HG03469 (cell line): ENCODE results near the gene VLDLR.

Source experiments
- ATAC-seq: cut with Tn5 transposase; IDR thresholded peaks from one replicate; pipeline ENCODE4 v1.9.1; 2021; ENCODE audit warnings: mild to moderate bottlenecking, moderate library complexity, moderate number of reproducible peaks; ENCODE audit not compliant: unreplicated experiment

The VLDLR gene

DNA sequence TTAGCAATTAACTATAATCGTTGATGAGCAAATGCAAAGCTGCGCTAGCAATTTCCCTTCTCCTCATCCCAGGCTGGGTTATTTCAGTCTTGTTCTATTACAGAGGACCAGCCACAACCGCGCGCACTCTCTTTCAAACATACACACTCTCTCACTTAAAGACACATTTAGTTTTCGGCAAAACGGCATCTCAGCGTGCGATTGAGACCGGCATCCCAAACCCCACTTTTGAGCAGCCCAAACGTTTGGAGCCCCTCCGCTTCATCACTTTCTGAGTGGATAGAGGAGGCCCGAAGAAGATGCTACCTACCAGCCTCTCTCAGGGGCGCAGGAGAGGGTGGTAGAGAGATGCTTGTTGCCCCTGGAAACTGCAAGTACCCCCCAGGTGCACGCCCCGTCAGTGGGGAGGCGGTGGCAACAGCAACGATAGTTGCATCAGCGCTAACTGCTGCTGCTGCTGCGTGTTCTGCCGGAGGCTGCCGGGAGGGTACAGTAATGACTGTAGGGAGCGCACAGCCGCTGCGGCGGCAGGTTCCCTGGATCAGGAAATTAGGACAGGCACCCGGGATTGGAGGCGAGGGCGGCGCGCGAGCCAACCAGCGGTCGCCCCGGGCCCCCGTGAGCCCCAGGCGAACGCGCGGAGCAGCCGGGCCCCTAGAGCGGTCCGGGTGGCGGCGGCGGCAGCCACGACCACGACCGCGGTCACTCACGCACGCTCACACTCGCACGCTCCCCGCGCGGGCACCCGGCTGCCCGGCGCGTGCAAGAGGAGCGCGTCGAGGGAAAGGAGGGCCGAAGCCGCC is 467 bp upstream of the VLDLR start:
- ATAC-seq, result peak; percentile 32

DNA sequence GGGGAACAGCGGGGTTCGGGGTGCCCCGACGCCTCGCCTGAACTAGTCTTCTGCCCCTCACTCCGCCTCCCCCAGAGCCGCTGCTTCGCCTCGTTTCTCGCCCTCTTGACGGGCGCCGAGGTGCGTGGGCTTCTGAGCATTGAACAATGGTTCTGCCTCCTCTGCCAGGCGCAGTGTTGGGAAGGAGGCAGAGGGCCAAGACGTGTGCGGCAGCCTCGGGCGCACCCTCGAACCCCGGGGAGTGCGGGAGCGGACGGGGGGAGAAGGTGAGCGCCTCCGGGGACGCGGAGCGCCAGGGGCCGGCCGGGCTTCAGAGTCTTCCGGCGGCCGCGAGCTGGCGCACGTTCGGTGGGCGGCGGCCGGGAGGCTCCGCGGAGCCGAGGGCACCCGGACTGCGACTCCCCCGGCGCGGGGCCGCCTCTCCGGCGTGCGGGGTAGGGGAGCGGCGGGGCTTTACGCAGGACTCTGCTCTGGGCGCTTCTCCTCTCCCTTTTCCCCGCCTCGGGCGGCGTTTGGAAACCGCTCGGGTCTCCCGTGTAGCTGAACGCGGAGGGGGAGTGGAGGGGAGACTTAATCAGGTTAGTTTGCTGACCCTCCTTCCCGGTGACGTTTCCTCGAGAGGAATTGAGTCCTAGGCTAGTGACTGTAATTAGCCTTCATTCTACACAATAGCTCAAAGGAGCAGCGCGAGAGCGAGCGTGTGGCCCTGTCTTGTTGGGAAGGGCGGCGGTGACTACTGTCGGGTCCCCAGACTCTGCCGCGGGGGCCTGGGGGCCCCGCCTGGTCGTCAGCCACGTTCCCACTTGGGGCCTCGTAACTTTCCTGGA is 1.1 kb downstream of the VLDLR start:
- no peak for ATAC-seq

DNA sequence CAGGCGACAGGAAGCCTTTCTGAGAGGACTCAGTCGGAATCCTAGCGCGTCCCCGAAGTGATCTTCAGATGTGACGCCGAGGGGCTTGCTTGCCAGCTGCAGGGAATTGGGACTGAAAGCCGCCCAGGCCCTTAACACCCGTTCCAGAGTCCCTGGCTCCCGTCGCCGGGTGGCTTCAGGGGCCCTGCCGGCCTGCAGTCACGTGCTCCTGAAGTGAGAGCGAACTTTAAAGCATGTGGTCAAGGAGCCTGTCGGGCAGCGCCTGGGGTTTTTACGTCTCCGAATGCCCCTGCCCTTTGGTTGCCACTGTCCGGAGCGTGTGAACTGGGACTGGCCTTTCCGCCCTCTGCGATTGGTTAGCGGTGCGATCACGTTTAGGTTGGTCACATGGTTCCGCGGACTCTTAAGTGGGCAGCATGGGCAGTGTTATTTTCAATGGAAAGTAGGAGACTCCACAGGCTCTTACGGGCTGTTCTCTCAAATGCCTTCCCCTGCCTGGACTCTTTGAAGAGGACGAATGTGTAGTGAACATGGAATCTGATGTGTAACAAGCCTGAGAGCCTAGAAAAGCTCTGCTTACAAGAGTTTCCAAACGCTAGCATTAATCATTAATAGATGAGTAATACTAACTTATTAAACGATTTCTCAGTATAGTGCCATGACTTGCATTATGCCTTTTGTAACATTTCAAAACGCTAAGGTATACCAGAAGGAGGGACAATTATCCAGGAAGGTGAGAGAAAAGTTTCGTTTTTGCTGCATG is 1.9 kb downstream of the VLDLR start:
- ATAC-seq, result no peak

DNA sequence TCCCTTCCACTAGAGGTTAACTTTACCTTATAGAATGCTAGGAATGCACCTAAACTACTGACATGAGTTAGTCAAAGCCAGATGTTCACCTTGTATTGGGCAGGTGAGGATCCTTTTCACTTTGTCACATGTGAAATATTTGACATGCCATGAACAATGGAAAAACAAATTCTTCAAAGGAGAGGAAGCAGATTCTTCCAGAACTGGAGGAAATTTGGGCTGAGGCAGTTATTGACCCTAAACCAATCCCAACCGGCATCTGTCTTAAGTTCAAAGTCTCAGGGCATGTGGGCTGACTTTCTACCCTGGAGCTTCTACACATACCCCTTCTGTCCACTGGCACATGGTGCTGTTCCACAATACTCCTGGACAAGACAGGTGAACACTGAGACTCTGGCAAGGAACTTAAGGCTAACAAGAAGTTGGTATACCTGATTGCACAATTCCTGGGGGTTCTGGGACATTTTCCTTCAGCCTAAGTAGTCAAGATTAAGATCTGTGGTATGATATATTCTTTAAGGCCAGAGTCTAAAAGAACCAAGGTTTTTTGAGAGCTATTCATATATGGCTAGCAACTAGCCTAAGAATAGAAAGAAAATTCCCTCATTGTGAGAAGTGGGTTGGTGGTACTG is 2.6 kb downstream of the VLDLR start:
- no peak for ATAC-seq

DNA sequence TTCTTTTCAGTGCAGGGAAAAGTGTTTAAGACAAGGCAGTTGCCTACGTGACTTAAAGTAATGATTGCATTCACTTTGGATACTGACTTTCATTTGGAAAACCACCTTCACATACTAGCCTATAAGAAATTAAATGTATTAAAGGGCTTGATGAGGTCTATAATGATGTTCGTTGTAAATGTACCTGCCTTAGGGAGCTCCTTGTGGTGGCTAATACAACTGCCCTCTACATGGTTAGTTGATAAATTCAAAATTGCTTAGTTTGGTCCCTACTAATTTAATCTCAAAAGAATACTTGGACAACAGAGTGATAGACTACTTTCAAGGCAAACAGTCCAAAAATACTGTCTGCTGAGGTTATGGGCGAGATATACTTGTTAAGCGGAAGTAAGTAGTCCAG is 3.8 kb downstream of the VLDLR start:
- ATAC-seq, result no peak

DNA sequence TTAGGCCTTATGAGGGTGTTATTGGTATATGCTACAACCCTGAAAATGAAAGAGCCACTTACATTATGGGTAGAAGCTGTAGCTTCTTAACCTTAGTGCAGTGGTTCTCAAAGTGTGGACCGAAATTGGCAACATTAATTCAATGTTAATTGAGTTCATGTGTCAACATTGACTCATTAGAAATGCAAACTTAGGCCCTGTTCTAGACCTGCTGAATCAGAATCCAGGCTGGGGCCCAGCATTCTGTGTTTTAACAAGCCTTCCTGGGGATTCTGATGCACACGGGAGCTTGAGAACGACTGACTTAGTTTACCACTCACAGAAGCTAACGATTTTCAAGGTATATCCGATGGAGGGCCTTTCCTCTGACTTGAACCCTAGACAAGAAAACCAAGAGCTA is 7.3 kb downstream of the VLDLR start:
- no peak for ATAC-seq

DNA sequence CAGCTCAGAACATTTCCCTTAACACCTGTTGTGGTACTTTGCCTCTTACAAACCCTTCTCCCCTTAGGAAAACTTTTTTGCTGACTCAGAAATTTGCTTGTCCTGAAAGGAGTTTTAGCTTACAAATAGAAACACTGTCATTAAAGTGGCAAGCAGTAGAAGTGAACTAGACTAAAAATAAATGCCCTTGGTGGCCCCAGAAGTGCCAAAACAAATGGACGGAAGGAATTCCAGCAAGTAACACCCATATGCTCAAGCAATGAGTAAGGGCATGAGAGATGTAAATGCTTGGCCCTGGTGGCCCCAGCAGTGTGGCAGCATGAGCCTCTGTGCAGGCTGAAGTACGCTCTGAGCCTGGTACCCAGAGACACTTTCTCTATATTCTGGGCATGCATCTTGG is 8.6 kb downstream of the VLDLR start:
- no peak for ATAC-seq

DNA sequence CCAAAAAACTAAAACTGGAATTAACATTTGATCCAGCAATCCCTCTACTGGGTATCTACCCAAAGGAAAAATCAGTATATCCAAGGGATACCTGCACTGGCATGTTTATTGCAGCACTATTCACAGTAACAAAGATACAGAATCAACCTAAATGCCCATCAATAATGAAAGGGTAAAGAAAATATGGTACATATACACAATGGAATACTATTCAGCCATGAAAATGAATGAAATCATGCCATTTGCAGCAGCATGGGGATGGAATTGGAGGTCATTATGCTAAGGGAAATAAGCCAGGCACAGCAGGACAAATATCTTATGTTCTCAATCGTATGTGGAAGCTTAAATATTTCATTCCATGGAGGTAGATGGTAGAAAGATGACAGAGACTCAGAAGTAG is 9.7 kb downstream of the VLDLR start:
- ATAC-seq, result no peak

DNA sequence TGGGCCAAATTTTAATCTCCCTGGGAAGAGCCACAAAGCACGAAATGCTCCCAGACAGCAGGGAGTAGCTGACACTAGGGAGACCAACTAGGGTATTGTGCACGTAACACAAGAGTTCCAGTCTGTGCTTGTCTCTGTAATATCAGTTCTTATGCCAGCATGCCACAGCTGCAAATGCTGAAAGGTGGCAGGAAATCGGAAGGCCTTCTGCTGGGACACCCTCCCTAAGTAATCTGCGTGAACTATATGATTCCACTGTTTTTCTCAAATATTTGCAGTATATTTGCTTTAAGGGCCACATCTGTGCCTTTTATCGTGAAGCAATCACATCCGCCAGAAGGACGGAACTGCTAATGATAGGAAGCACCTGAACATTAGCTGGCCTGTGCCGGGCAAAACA is 12.6 kb downstream of the VLDLR start:
- ATAC-seq, result no peak

DNA sequence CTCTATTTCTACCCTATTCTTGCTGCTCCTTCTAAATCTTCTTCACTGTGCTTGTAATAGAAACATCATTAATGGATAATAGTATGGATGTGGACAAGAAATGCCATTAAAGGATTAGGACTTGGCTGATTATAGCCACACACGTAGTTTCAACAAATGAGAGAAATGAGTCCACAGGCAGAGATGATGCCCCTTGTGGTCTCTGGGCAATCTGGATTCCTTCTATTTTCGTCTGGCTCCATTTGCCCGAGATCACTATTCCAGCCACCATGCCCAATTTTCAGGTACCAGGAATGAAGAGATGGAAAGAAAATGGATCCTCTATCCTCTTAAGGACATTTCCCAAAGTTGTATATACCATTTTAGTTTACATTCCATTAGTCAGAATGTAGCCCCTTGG is 13.2 kb downstream of the VLDLR start:
- ATAC-seq, result no peak

DNA sequence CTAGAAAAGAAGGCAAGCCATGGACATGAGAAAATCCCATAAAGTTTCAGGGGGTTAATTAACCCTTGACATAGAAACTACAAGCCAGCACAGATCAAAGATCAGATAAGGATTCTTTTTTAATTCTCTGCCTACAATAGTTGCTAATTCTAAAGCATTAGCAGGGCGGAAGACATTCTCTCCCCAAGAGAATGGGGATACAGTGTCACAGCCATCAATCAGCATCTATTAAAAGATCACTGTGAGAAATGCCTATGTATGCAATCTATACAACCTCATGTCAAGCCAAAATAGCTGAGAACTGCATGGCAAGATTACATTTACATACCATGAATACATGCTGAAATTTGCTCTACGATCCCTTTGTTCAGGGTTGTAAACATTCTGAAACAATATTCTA is 14.3 kb downstream of the VLDLR start:
- ATAC-seq, result no peak

DNA sequence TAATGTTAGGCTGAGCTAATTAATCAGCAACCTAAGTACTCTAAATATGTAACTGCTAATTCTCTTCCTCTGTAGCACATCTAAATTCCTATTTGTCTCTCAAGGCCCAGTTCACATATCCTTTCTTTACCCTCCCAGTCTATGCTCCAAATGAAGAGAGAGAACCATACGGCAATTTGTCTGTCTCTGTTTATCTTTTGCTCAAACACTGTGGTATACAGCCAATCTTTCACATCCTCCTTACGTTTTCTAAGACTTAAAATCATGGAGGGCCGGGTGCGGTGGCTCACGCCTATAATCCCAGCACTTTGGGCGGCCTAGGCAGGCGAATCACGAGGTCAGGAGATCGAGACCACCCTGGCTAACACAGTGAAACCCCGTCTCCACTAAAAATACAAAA is 15.8 kb downstream of the VLDLR start:
- no peak for ATAC-seq

DNA sequence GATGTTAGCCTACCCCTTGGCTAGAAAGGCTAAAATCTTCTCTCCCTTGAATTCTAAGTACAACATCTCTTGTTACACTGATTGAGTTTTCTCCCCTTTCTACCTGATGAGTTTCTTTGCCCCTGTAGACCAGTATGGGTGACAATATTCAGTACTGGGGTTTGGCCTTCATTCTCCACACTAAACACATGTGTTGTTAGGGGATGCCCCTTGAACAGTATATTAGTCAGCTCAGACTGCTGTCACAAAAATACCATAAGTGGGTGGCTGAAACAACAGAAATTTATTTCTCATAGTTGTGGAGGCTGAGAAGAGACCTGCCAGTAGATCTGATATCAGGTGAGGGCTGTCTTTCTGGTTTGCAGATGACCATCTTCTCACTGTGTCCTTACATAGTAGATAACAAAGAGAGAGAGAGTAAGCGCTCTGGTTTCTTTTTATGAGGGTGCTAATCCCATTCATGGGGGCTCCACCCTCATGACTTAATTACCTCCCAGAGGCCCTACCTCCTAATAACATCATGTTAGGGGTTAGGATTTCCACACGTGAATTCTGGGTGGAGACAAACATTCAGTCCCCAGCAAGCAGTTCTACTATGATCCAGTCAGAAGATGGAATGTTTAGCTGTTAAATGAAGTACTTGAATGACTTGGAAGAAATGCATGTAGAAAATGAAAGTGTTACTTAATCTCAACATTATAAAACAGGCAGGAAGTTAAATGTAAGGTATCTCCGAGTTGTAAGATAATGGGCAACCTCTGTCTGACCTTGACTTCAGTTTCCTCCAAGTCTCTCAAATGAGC is 17.5 kb downstream of the VLDLR start:
- ATAC-seq, result peak; percentile 82

DNA sequence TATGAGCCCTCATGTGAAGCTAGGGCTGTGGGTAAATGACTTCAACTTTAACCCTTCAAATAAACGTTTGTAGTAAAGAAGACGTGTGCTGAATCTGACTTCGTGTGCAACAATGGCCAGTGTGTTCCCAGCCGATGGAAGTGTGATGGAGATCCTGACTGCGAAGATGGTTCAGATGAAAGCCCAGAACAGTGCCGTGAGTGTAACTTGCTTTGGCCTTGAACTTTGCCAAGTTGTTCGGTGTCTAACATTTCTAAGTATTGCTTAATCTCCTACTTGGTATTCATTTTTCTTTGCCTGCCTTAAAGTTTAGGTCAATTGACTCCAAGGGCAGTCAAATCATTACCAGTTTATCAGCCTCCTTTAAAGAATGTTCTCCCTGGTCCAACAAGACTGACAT is 18.2 kb downstream of the VLDLR start:
- ATAC-seq, result no peak

DNA sequence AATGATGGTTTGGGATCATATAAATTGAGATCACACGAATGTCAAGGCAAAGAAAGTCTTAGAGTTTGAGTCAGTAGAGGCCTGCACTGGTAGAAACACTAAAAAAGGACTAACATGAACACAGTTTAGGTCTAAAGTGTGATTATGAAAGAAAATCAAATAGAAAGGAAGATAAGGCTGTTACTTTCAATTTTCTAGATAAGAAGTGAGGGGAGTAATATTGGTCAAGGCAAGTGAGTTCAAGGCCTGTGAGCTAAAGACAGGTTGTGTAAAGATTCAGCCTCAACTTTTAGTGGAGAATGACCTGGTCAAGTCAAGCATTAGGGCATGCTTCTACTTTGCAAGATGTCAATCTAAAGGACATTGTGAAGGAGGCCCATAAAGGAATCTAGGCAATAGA is 19.0 kb downstream of the VLDLR start:
- ATAC-seq, result no peak

DNA sequence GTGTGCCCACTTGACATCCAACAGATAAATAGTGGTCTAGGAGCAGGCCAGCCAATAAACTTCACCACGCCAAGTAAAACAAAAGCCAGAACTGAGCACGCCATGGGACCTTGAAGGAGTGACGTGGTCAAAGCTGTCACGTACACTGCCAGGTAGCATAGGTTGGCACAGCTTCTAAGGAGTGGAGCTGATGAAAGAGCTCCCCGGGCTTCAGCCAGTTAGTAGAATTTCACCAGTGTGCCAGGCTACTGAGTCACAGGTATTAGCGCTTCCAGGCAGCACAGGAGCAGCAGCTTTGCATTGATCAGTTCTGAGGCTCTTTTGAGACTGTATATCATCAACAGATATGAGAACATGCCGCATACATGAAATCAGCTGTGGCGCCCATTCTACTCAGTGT is 19.4 kb downstream of the VLDLR start:
- no peak for ATAC-seq

DNA sequence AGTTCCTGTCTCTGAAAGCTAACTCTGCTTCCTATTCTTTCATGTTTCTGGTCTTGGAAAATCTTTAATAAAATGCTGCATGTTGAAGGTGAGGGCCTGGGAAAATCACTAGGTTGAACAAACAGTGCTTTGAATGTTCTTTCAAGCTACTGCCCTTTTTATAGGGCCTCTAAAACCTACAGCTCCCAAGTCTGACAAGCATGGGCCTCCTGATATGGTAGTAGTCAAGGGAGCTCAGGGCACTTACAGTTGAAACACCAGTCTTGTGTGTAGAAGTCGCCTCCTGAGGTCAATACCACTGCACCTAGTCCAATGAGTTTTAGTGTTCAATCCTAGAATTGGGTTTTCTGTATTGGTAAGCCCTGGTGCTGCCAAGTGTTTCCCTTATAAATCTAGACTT is 20.5 kb downstream of the VLDLR start:
- no peak for ATAC-seq

DNA sequence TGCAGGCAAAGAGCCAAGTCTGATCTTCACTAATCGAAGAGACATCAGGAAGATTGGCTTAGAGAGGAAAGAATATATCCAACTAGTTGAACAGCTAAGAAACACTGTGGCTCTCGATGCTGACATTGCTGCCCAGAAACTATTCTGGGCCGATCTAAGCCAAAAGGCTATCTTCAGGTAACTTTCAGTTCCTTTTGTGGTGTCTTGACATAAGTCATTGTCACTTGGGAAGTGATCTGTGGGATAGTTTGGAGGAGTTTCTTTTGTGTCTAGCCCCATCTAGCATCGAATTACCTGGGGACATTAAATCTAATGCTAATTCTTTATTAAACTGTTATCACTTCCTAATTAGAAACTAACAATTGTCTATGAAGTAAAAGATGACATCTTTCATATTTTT is 24.0 kb downstream of the VLDLR start:
- peak; percentile 83 for ATAC-seq

DNA sequence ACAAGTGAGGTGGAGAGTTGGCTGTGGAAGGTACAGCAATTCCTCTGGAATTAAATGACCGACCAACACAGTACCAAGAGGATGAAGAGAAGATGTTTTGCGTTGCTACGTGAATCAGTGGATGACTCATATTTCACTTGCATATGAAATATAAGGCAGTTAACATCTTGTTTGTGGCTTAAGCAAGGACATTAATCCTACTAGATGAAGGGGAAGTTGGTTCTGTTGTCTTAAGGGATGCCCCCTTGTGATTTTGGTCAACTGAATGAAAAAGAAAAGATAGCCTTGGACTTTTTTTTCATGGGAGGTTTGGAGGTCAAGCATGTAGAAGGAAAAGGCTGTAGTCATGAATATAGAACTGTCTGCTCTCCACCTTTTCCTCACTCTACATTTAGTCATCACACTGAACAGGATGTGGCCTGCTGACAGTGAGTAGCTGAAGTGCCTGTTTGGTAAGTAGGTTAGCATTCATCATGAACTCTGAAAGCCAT is 33.9 kb downstream of the VLDLR start:
- no peak for ATAC-seq

DNA sequence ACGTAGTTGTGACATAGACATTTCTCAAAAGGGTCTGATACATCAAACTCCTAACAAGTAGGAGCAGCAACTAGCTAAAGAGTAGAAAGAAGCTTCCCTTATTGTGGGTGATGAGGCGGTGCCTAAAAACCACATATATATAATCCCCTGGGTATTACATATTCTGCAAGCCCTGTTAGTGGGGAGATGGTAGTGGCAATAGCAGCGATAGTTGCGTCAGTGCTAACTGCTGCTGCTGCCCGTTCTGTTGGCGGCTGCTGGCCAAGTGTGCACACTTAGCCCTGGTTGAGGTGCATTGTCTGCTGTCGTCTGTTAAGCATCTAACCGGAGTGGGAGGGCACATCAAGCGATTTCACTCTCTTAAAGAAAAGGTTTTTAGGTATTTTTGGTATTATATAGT is 35.8 kb downstream of the VLDLR start:
- peak; percentile 67 for ATAC-seq
